ENCODE results near the gene TTC28.
"Not testable (repeated sequence)": the region's sequence is repeated elsewhere in the genome, so short reads cannot be mapped to it uniquely, and the experiment has no call there.

The TTC28 gene

GRCh38 chr22:28123989-28124766, 555.5 kb downstream of the TTC28 start:
- no peak for DNase-seq

- DNase-seq = no peak
Observed at GRCh38 chr22:28120691-28121592, 558.7 kb downstream of the TTC28 start.

GRCh38 chr22:28118957-28119631, 560.5 kb downstream of the TTC28 start:
- no peak for DNase-seq

- DNase-seq = no peak
Observed at GRCh38 chr22:28116219-28116673, 563.4 kb downstream of the TTC28 start.

GRCh38 chr22:28115426-28115825, 564.2 kb downstream of the TTC28 start:
- DNase-seq = no peak

GRCh38 chr22:28112548-28113043, 567.0 kb downstream of the TTC28 start:
- peak; percentile 80 for DNase-seq

- DNase-seq = no peak
Observed at GRCh38 chr22:28112190-28112544, 567.5 kb downstream of the TTC28 start.

- no peak for DNase-seq
Observed at GRCh38 chr22:28111501-28112189, 568.0 kb downstream of the TTC28 start.

GRCh38 chr22:28108851-28109250, 570.8 kb downstream of the TTC28 start:
- no peak for DNase-seq

- DNase-seq = no peak
Observed at GRCh38 chr22:28106617-28107016, 573.0 kb downstream of the TTC28 start.

- no peak for DNase-seq
Observed at GRCh38 chr22:28105988-28106387, 573.7 kb downstream of the TTC28 start.

- DNase-seq = peak; percentile 44
Observed at GRCh38 chr22:28105413-28105812, 574.2 kb downstream of the TTC28 start.

GRCh38 chr22:28103596-28103995, 576.0 kb downstream of the TTC28 start:
- no peak for DNase-seq

- no peak for DNase-seq
Observed at GRCh38 chr22:28102151-28102812, 577.4 kb downstream of the TTC28 start.

- DNase-seq = no peak
Observed at GRCh38 chr22:28097627-28098026, 582.0 kb downstream of the TTC28 start.

GRCh38 chr22:28096161-28096560, 583.5 kb downstream of the TTC28 start:
- no peak for DNase-seq

- no peak for DNase-seq
Observed at GRCh38 chr22:28095316-28096095, 584.1 kb downstream of the TTC28 start.

- no peak for DNase-seq
Observed at GRCh38 chr22:28094771-28095170, 584.9 kb downstream of the TTC28 start.

- no peak for DNase-seq
Observed at GRCh38 chr22:28093711-28094110, 585.9 kb downstream of the TTC28 start.

- DNase-seq = no peak
Observed at GRCh38 chr22:28091486-28091885, 588.2 kb downstream of the TTC28 start.

GRCh38 chr22:28089541-28089940, 590.1 kb downstream of the TTC28 start:
- DNase-seq = not testable (repeated sequence)
